ENCODE results near the gene GYG2. TPM values are rescaled to one million over a fixed set of nuclear protein-coding genes. Genes with fewer than 3 reads are reported as not detected.

The GYG2 gene
- total RNA-seq, 1 experiment from 2014 or later, result not detected

- no peak overlapping the region for H3K4me2 ChIP-seq (ENCODE audit: low read length)
- no peak for TF ChIP-seq CBX3 (IDR thresholded peaks at IDR 0.05; ENCODE audit: low read depth)
- no peak for TF ChIP-seq EGR1 (IDR thresholded peaks at IDR 0.05; ENCODE audit: low read depth)
- TF ChIP-seq JUND (IDR thresholded peaks at IDR 0.05), result no peak
- no peak for TF ChIP-seq ATF3 (IDR thresholded peaks at IDR 0.05)
- TF ChIP-seq YY1 (IDR thresholded peaks at IDR 0.05; ENCODE audit: extremely low read depth, insufficient replicate concordance, low read depth, low read length), result no peak
- TF ChIP-seq ZFX (IDR thresholded peaks at IDR 0.05), result no peak
- no peak for TF ChIP-seq ZNF274 (IDR thresholded peaks at IDR 0.05; ENCODE audit: low read depth, low read length)
- TF ChIP-seq MAX (IDR thresholded peaks at IDR 0.05), result no peak
- TF ChIP-seq POLR2A (IDR thresholded peaks at IDR 0.05; ENCODE audit: borderline replicate concordance, extremely low read depth, insufficient read depth, insufficient read length), result no peak
- TF ChIP-seq SP1 (IDR thresholded peaks at IDR 0.05; ENCODE audit: low read depth), result no peak
- TF ChIP-seq EZH2phosphoT487 (IDR thresholded peaks at IDR 0.05; ENCODE audit: borderline replicate concordance), result no peak
- no peak for TF ChIP-seq EZH2 (IDR thresholded peaks at IDR 0.05)
- no peak for TF ChIP-seq REST (IDR thresholded peaks at IDR 0.05; ENCODE audit: low read depth)
- no peak for TF ChIP-seq TCF7L2 (IDR thresholded peaks at IDR 0.05; ENCODE audit: borderline replicate concordance, extremely low read depth, insufficient read depth, insufficient read length)
- no peak for TF ChIP-seq POLR2AphosphoS5 (IDR thresholded peaks at IDR 0.05; ENCODE audit: low read depth, low read length)
- TF ChIP-seq SIN3A (IDR thresholded peaks at IDR 0.05; ENCODE audit: low read depth), result no peak
- no peak for TF ChIP-seq CEBPB (IDR thresholded peaks at IDR 0.05; ENCODE audit: low read depth)
- TF ChIP-seq ELF1 (IDR thresholded peaks at IDR 0.05; ENCODE audit: borderline replicate concordance, low read depth), result no peak
- no peak for TF ChIP-seq FOSL1 (IDR thresholded peaks at IDR 0.05; ENCODE audit: low read depth)
- ChIA-PET RAD21 (ENCODE audit: low non-redundant PET in 1 of 2, low total read pairs in 2 of 2, uncharacterized antibody in 2 of 2, unreplicated experiment in 2 of 2) (no interaction called here), CTCF (no interaction called here), POLR2A (no interaction called here)
- no peaks in the 10 kb centered on the region for H3K27me3 ChIP-seq (ENCODE audit: insufficient read depth, low read length)
- H3K9me2 ChIP-seq (ENCODE audit: insufficient read depth), result no peaks in the 10 kb centered on the region
- H3K4me3 ChIP-seq (replicated peaks in 1 of 2; ENCODE audit: low read depth in 1 of 2, low read length in 2 of 2), result no peak overlapping the region
- H3K4me1 ChIP-seq (ENCODE audit: control insufficient read depth in 1 of 2, insufficient read depth in 2 of 2, low read length in 2 of 2), result no peaks in the 10 kb centered on the region
- no peak for ATAC-seq
- no peaks in the 10 kb centered on the region for H3K79me2 ChIP-seq (ENCODE audit: insufficient read depth, low read length)
- no peaks in the 10 kb centered on the region for H4K20me1 ChIP-seq (ENCODE audit: insufficient read depth)
- intact Hi-C loops (cut with micrococcal nuclease), result loop anchor here (5.0 to 10.0 kb wide), 2 partner anchors 158 to 755 kb away; no protein-coding TSS in a partner anchor
- no peak for DNase-seq (ENCODE audit: low read depth, low spot score)
- H3K27ac ChIP-seq (ENCODE audit: low read depth, low read length), result no peak overlapping the region
- H3K36me3 ChIP-seq (ENCODE audit: control insufficient read depth in 1 of 2, insufficient read depth in 2 of 2, low read length in 2 of 2), result no peaks in the 10 kb centered on the region
- no peak overlapping the region for H2AFZ ChIP-seq (ENCODE audit: low read depth, low read length, poor library complexity, severe bottlenecking)
- H3K9me3 ChIP-seq (ENCODE audit: control insufficient read depth in 1 of 2, insufficient read depth in 1 of 2, low read depth in 1 of 2, low read length in 2 of 2), result no peaks in the 10 kb centered on the region
- no peak overlapping the region for H3K9ac ChIP-seq (ENCODE audit: low read length)
- BruUV-seq (replicated peaks), result no TSS peak
These were observed 50.9 kb downstream of the GYG2 start for GRCh38 chrX:2879670-2880069.

All from HCT116 (cell line).